GM18511 (cell line): ENCODE data around the gene SERPINE2.

Experiments
- ATAC-seq: cut with Tn5 transposase; IDR thresholded peaks from one replicate; pipeline ENCODE4 v1.9.1; 2021; ENCODE audit warnings: mild to moderate bottlenecking, moderate library complexity; ENCODE audit not compliant: unreplicated experiment

Gene SERPINE2

GRCh38 chr2:223944703-223945531 lies 94.2 kb downstream of the SERPINE2 start, which contains the start of gene WDFY1:
WDFY1 (minus strand) TSS chr2:223945335; CDS start chr2:223945284, 51 bp downstream.
- peak; percentile 76 for ATAC-seq

- peak; percentile 20 for ATAC-seq
Measured at GRCh38 chr2:223944166-223944702, 94.9 kb downstream of the SERPINE2 start.

- no peak for ATAC-seq
Measured at GRCh38 chr2:223943561-223944008, 95.5 kb downstream of the SERPINE2 start.

GRCh38 chr2:223943135-223943534 lies 96.0 kb downstream of the SERPINE2 start:
- no peak for ATAC-seq

- peak; percentile 53 for ATAC-seq
Measured at GRCh38 chr2:223941579-223942277, 97.4 kb downstream of the SERPINE2 start.

GRCh38 chr2:223939438-223939837 lies 99.6 kb downstream of the SERPINE2 start:
- ATAC-seq = peak; percentile 21

- ATAC-seq = no peak
Measured at GRCh38 chr2:223937535-223937934, 101.6 kb downstream of the SERPINE2 start.

GRCh38 chr2:223936862-223937326 lies 102.2 kb downstream of the SERPINE2 start:
- peak; percentile 40 for ATAC-seq

- no peak for ATAC-seq
Measured at GRCh38 chr2:223935459-223936125, 103.5 kb downstream of the SERPINE2 start.

- no peak for ATAC-seq
Measured at GRCh38 chr2:223934870-223935269, 104.2 kb downstream of the SERPINE2 start.

GRCh38 chr2:223932816-223933800 lies 106.0 kb downstream of the SERPINE2 start:
- ATAC-seq = no peak

- peak; percentile 57 for ATAC-seq
Measured at GRCh38 chr2:223930103-223930976, 108.7 kb downstream of the SERPINE2 start.

GRCh38 chr2:223929571-223930102 lies 109.4 kb downstream of the SERPINE2 start:
- ATAC-seq = peak; percentile 63

- no peak for ATAC-seq
Measured at GRCh38 chr2:223928113-223929006, 110.7 kb downstream of the SERPINE2 start.

- ATAC-seq = no peak
Measured at GRCh38 chr2:223925106-223925505, 114.0 kb downstream of the SERPINE2 start.
